GM19468 (cell line): Measurements from ENCODE around the gene DEFB126.
"Not testable (repeated sequence)": the region's sequence is repeated elsewhere in the genome, so short reads cannot be mapped to it uniquely, and the experiment has no call there.

Experiments used
- ATAC-seq: cut with Tn5 transposase; IDR thresholded peaks from one replicate; pipeline ENCODE4 v1.9.1; 2021; ENCODE audit warnings: mild to moderate bottlenecking, moderate library complexity, moderate number of reproducible peaks; ENCODE audit not compliant: unreplicated experiment; ENCODE audit errors: extremely low read depth

DEFB126 gene, protein sequence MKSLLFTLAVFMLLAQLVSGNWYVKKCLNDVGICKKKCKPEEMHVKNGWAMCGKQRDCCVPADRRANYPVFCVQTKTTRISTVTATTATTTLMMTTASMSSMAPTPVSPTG

DNA sequence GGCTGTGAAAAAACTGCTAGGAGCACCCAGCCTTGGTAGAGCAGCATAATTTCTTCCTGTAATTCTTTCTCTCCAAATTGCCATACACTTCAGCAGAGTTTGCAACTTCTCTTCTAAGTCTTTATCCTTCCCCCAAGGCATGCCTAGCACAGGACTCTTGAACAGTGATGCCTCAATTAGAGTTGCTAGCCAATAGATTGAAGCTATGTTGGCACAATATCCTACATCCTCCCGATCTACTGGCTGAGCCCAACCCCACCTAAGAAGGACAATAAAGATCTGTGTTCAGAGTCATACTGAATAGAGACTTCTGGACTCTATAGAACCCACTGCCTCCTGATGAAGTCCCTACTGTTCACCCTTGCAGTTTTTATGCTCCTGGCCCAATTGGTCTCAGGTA lies at the start of gene DEFB126:
DEFB126 (plus strand) TSS at position 301 of the 400 bp plus-strand sequence; CDS start at position 340, 39 bp downstream.
- no peak for ATAC-seq

DNA sequence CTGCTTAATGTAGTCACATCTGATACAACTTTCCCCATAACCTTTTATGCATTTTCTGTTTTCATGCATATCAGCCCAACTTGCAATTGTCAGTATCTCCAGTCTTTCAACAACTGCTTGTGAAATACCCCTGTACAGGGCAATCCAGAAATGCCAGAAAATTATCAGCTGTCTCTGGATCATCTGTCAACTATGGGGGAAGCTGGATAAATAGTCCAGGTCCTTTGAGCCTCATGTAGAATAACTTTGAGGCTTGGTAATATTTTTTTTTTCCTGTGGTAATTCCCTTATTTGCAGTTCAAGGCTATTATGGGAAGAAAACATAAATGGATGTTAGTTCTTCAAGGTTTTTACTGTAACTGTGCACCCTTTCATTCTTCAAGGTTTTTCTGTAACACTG lies 48.7 kb upstream of the DEFB126 start:
- no peak for ATAC-seq

DNA sequence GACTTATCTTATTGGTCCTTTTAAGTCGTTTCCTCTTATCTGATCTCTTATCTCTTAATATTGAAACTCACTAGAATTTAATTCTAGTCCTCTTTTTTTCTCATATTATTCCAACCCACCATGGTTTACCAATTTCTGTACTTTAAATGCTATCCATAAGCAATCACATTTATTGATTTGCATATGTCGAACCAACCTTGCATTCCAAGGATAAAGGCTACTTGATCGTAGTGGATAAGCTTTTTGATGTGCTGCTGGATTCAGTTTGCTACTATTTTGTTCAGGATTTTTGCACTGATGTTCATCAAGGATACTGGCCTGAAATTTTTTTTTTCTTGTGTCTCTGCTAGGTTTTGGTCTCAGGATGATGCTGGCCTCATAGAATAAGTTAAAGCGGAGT lies 47.2 kb upstream of the DEFB126 start:
- ATAC-seq, result no peak

DNA sequence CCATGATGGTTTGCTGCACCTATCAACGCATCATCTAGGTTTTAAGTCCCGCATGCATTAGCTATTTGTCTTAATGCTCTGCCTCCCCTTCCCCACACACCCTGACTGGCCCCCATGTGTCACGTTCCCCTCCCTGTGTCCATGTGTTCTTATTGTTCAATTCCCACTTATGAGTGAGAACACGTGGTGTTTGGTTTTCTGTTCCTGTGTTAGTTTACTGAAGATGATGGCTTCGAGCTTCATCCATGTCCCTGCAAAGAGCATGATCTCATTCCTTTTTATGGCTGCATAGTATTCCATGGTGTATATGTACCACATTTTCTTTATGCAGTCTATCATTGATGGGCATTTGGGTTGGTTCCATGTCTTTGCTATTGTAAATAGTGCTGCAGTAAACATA lies 44.7 kb upstream of the DEFB126 start:
- not testable (repeated sequence) for ATAC-seq

DNA sequence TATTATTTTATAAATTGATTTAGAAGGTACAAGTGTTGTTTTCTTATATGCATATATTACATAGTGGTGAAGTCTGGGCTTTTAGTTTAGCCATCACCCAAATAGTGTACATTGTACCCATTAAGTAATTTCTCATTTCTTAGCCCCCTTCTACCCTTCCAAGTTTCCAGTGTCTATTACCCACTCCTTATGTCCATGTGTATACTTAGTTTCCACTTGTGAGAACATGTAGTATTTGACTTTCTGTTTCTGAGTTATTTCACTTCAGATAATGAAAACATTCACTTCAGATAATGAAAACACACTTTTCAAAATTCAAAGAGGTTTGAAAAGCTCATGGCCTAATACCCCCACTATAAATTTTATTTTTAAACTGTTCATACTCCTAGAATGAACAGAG lies 40.4 kb upstream of the DEFB126 start:
- no peak for ATAC-seq

DNA sequence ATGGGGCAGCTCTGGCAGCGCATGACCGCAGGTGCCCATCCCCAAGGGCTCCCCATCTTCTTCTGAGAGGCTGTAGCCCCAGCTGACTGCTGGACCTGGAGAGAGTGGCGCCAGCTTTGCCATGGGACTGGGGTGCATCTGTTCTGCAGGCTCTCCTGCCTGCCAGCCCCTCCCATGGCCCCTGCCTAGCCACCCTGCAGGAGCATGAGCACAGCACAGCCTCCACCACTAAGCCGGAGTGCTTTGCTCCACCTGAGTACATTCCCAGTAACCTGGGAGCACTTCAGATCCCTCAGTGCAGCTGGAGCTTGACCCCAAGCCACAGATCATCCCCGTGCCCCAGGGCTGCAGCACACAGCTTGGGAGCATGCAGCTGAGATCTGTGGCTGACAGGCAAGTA lies 38.9 kb upstream of the DEFB126 start:
- ATAC-seq, result no peak

DNA sequence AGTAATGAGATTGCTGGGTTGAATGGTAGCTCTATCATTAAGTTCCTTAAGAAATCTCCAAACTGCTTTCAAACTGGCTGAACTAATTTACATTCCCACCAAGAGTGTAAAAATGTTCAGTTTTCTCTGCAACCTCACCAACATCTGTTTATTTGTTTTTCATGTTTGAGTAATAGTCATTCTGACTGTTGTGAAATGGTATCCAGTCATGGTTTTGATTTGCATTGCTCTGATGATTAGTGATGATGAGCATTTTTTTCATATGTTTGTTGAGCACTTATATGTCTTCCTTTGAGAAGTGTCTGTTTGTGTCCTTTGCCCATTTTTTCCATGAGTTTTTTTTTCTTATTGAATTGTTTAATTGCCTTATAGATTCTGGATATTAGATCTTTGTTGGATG lies 30.0 kb upstream of the DEFB126 start:
- no peak for ATAC-seq

DNA sequence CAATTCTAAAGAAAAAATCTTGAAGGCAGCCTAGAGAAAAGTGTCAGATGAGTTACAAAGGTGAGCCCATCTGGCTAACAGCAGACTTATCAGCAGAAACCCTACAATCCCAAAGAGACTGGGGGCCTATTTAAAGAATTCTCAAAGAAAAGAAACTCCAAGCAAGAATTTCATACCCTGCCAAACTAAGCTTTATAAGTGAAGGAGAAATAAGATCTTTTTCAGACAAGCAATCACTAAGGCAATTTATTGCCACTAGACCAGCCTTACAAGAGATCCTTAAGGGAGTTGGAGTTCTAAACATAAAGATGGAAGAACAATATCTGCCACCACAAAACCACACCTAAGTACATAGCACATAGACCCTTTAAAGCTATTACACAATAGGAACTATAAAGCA lies 24.9 kb upstream of the DEFB126 start:
- no peak for ATAC-seq

DNA sequence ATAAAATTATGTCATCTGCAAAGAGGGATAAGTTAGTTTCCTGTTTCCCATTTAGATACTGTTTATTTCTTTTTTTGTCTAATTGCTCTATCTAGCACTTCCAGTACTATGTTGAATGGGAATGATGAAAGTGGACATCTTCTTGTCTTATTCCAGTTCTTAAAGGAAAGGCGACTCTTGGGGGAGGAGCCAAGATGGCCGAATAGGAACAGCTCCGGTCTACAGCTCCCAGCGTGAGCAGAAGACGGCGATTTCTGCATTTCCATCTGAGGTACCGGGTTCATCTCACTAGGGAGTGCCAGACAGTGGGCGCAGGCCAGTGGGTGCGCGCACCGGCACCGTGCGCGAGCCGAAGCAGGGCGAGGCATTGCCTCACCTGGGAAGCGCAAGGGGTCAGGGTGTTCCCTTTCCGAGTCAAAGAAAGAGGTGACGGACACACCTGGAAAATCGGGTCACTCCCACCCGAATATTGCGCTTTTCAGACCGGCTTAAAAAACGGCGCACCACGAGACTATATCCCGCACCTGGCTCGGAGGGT lies 12.5 kb upstream of the DEFB126 start:
- not testable (repeated sequence) for ATAC-seq

DNA sequence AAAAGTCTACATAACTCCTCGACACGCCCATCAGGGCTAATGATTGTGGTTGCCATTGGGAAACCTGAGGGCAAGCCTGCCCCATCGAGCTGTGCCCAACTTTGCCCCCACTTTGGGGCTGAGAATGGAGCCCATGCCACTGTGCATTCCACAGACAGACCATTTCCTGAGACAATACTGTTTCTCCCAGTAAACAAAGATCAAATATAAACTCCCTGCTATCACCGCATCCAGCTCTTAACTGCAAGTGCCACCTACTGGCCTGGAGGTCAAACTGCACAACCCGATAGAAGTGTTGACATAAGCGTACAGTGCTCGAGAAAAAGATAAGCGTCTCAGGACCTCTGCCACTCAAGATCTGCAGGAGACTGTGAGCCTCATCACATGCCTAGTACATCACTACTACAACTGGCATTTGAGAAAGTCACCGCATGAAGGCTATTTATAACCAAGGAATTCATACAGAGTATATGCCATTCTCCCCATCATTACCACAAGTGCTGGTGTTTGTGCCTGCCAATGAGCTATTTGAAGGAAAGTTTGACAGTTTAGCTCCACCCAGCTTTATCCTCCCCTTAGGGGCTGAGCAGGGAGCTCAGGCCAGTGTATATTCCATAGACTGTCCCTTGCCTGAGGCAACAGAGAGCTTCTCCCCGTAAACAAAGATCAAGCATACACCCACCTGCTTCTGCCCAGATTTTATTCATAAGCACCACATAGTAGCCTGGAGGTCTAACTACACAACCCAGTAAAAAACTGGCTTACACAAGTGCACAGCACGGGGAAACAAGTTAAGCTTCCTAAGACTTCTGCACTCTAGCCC lies 4.5 kb upstream of the DEFB126 start:
- no peak for ATAC-seq

DNA sequence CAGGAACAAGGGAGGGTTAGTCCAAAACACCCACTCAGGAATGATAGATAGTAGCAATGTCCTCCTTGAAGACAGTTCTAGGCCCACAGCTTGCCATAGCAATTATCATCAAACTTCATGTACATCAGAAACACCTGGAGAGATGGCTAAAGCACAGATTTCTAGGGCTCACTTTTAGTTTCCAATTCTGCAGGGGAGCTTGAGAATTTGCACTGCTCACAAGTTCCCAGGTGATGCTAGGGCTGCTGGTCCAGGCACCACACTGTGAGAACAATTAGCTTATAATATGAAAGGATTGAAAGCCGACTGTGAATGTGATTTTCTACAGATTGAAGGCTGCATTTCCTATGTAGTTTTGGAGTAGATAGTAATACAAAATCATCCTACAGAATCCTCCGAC lies 3.5 kb downstream of the DEFB126 start:
- no peak for ATAC-seq

DNA sequence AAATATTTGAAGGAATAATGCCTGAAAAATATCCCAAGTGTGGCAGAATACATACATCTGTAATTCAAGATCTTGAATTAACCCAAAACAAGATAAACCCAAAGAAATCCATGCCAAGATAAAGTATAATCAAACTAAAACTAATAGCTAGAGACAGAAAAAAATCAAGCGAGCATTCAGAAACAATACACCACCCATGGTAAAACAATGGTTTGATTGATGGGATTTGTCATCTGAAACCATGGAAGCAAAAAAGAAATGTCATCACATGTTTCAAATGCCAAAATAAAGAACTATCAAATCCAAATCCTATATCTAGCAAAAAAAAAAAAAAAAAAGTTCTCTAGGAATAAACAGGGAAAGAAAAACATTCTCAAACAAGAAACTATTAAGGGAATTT lies 9.7 kb downstream of the DEFB126 start:
- no peak for ATAC-seq

DNA sequence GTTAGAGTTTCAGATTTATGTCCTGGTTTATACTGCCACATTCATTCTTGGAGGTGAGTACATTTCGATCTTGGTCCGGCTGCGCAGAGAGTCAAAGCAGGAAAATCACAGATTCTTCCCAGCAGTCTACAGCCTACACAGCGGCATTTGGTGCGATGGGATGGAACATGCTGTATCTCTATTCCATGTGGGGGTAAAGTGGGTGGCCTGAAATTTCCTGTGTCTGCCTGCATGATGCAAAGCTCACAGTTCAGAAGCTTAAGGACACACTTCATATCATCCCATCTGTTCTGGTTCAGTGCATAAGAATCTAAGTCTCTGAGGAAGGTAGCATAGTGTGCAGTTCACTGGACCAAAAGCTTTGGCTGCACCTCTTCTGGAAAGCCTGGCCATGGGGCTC lies 14.8 kb downstream of the DEFB126 start, which contains the start of gene DEFB127:
DEFB127 (plus strand) TSS at position 301 of the 400 bp plus-strand sequence; CDS start at position 392, 91 bp downstream.
- ATAC-seq, result no peak

DNA sequence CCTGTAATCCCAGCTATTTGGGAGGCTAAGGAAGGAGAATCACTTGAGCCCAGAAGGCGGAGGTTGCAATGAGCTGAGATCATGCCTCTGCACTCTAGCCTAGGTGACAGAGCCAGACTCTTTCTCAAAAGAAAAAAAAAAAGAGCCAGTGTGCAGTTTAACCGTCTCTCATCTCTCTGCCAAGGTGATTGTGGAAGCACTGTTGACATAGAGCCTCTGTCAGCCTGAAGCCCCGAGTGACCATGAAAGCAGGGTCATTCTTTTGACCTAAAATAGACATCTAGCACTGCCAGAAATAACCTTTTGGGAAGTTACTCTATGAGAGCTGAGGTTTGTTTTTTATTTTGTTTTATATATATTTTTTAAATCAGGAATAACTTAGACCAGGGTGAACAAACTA lies 22.2 kb downstream of the DEFB126 start:
- ATAC-seq, result no peak

DNA sequence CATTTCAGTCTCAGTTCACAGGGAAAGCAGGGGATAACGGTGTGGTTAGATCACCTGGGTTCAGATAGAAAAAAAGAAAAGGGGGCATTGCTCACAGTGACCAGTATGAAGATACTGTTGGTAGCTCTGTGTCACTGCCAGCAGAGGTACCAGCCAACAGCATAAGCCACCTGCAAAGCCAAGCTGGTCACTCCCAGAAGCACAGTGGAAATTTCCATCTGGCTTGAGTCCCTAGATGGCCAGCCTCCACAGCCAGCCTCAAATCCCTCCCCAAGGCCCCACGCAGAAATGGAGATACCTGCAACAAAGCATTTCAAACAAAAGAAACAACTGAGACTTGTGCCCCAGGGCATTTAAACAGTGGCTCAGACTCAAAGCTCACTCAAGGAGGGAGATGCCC lies 26.5 kb downstream of the DEFB126 start:
- ATAC-seq, result no peak

DNA sequence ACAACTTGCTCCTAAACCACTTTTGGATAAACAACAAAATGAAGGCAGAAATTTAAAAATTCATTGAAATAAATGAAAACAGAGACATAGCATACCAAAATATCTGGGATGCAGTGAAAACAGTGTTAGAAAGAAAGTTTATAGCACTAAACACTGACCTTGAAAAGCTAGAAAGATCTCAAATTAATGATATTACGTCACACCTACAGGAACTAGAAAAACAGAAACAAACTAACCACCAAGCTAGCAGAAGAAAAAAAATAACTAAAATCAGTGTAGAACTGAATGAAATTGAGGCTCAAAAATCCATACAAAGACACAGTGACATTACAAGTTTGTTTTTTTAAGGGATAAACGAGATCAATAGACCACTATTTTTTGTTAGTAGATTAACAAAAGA lies 41.9 kb downstream of the DEFB126 start:
- no peak for ATAC-seq

DNA sequence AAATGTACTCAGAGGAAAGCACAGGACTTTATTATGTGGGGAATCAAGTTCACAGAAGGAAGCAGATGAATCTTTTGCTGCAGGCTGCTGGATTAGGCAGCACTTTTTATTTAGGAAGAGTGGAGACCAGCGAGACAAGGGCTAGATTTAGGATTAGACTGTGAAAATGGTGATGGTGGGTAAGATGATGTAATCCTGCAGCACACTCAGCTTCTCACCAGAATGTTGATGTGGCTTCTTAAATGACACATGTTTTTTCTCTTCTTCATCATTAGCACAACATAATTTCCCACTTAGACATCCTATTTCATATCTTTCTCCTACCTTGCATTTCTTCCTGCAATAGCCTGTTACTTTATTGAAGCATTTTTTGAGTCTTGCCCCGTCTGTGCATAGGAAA lies 45.3 kb downstream of the DEFB126 start:
- ATAC-seq, result no peak

DNA sequence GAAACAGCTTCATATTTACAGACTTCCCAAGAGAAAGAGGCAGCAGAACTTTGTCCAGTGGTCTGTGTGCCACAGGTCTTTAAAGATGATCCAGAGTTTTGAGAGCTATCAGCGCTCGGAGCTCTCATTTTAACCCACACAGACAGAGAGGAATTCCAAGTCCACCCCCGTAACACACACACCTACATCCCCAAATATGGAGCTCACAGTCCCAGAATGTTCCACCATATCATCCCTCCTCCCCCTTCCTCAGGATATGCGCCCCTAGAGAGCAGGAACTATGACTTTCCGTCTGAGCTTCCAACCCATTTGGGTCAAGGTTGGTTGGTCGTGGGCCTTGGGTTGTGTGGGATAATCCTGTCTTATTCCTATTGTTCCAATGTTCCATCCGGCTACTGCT lies 47.2 kb downstream of the DEFB126 start, which contains the start of gene DEFB128:
DEFB128 (minus strand) TSS at position 101 of the 400 bp plus-strand sequence; CDS start at position 13, 88 bp downstream.
- ATAC-seq, result no peak
